ENCODE results near the gene RAPGEF2. TPM values are rescaled to one million over a fixed set of nuclear protein-coding genes. Genes with fewer than 3 reads are reported as not detected.
A peak's percentile ranks its signal among the peaks of the same experiment; 100 is the strongest.

The RAPGEF2 gene
- total RNA-seq, 2 donors from 2014 or later, result 22.8 to 40.0 TPM

GRCh38 chr4:159169404-159170302, 66.8 kb downstream of the RAPGEF2 start:
- H3K27me3 ChIP-seq, result no peaks in the 10 kb centered on the region
- no peak overlapping the region for H3K4me3 ChIP-seq
- intact Hi-C loops (cut with DNase I), result loop anchor here (10.0 kb wide), 2 partner anchors 65 to 445 kb away; partner anchors contain the start of genes PPID and RAPGEF2
- no peak for TF ChIP-seq CTCF (IDR thresholded peaks at IDR 0.05)
- DNase-seq, result no peak
- no peaks in the 10 kb centered on the region for H3K9me3 ChIP-seq
- H3K36me3 ChIP-seq, result no peaks in the 10 kb centered on the region
- H3K27ac ChIP-seq, result no peak overlapping the region
- H3K9ac ChIP-seq (ENCODE audit: low read depth in 2 of 2, low read length in 2 of 2), result no peak overlapping the region
- peaks cover 5% of the 10 kb centered on the region for H3K4me1 ChIP-seq

- H3K36me3 ChIP-seq, result no peaks in the 10 kb centered on the region
- no peaks in the 10 kb centered on the region for H3K9me3 ChIP-seq
- H3K9ac ChIP-seq (ENCODE audit: low read depth in 2 of 2, low read length in 2 of 2), result no peak overlapping the region
- H3K4me1 ChIP-seq, result peaks cover 10% of the 10 kb centered on the region
- H3K4me3 ChIP-seq, result no peak overlapping the region
- no peak for DNase-seq
- H3K27ac ChIP-seq, result no peak overlapping the region
- H3K27me3 ChIP-seq, result no peaks in the 10 kb centered on the region
- TF ChIP-seq CTCF (IDR thresholded peaks at IDR 0.05), result no peak
- intact Hi-C loops (cut with DNase I), result loop anchor here (10.0 kb wide), 2 partner anchors 66 to 446 kb away; partner anchors contain the start of genes PPID and RAPGEF2
Observed at GRCh38 chr4:159171287-159171686, 68.4 kb downstream of the RAPGEF2 start.

- Histone ChIP-seq H3K9me3 (no peaks in the 10 kb centered on the region), H3K27me3 (no peaks in the 10 kb centered on the region), H3K4me3 (no peak overlapping the region), H3K9ac (ENCODE audit: low read depth in 2 of 2, low read length in 2 of 2) (no peak overlapping the region), H3K36me3 (no peaks in the 10 kb centered on the region), H3K4me1 (peaks cover 10% of the 10 kb centered on the region), H3K27ac (no peak overlapping the region)
- intact Hi-C loops (cut with DNase I), result loop anchor here (10.0 kb wide), 2 partner anchors 69 to 449 kb away; partner anchors contain the start of genes PPID and RAPGEF2
- TF ChIP-seq CTCF (IDR thresholded peaks at IDR 0.05), result no peak
- no peak for DNase-seq
Observed at GRCh38 chr4:159173886-159174285, 71.0 kb downstream of the RAPGEF2 start.

- Histone ChIP-seq H3K27ac (no peak overlapping the region), H3K9me3 (no peaks in the 10 kb centered on the region), H3K4me3 (no peak overlapping the region), H3K36me3 (no peaks in the 10 kb centered on the region), H3K4me1 (peaks cover 10% of the 10 kb centered on the region), H3K27me3 (no peaks in the 10 kb centered on the region), H3K9ac (ENCODE audit: low read depth in 2 of 2, low read length in 2 of 2) (no peak overlapping the region)
- intact Hi-C loops (cut with DNase I), result loop anchor here (5.0 to 10.0 kb wide), 3 partner anchors 70 to 450 kb away; partner anchors contain the start of genes PPID and RAPGEF2
- TF ChIP-seq CTCF (IDR thresholded peaks at IDR 0.05), result no peak
- no peak for DNase-seq
Observed at GRCh38 chr4:159174645-159175084, 71.8 kb downstream of the RAPGEF2 start.

- intact Hi-C loops (cut with DNase I), result loop anchor here (5.0 to 10.0 kb wide), 3 partner anchors 71 to 451 kb away; partner anchors contain the start of genes PPID and RAPGEF2
- peak; percentile 70 for DNase-seq
- H3K9me3 ChIP-seq, result no peaks in the 10 kb centered on the region
- H3K4me1 ChIP-seq, result peaks cover 10% of the 10 kb centered on the region
- no peaks in the 10 kb centered on the region for H3K27me3 ChIP-seq
- no peaks in the 10 kb centered on the region for H3K36me3 ChIP-seq
- H3K4me3 ChIP-seq, result no peak overlapping the region
- no peak overlapping the region for H3K9ac ChIP-seq (ENCODE audit: low read depth in 2 of 2, low read length in 2 of 2)
- no peak overlapping the region for H3K27ac ChIP-seq
- peak; percentile 81 for TF ChIP-seq CTCF (IDR thresholded peaks at IDR 0.05)
Observed at GRCh38 chr4:159175085-159175988, 72.5 kb downstream of the RAPGEF2 start.

All from colonic mucosa (tissue), 4 donors.